ENCODE data around the gene AHI1.

- TF ChIP-seq POLR2A (IDR thresholded peaks at IDR 0.05) (no peak), CTCF (IDR thresholded peaks at IDR 0.05) (no peak)
Measured at GRCh38 chr6:135268263-135268662, 229.3 kb downstream of the AHI1 start.

Measured in testis (tissue), 2 donors.